SK-N-SH treated with all-trans-retinoic acid at 6 μM for 48 hours (cell line): Measurements from ENCODE around the gene BRINP1.

Source experiments
- ATAC-seq: fragments of 200-7000 bp; cut with Tn5 transposase; 3 replicates; pipeline ENCODE4 v1.9.1; 2020; ENCODE audit warnings: mild to moderate bottlenecking, moderate library complexity
- ARNTL ChIP-seq: fragments of 450-650 bp; formaldehyde crosslinking; IDR thresholded peaks from 2 replicates; pipeline ENCODE4 v1.5.0; 2020; ENCODE audit warnings: low read depth, mild to moderate bottlenecking, moderate library complexity, borderline replicate concordance
- BACH2 ChIP-seq: fragments of 250-450 bp; sonication (Bioruptor Pico); IDR thresholded peaks from 2 replicates; pipeline ENCODE4 v1.9.0; 2021; ENCODE audit warnings: mild to moderate bottlenecking, borderline replicate concordance
- CREB5 ChIP-seq: fragments of 250-450 bp; sonication (Bioruptor Pico); IDR thresholded peaks from 2 replicates; pipeline ENCODE4 v1.5.1; 2020; ENCODE audit warnings: low read depth, mild to moderate bottlenecking, moderate library complexity
- CSDC2 ChIP-seq: fragments of 250-450 bp; sonication (Bioruptor Pico); IDR thresholded peaks from 2 replicates; pipeline ENCODE4 v1.5.0; 2020; ENCODE audit warnings: mild to moderate bottlenecking, moderate library complexity
- CSRNP3 ChIP-seq: fragments of 250-450 bp; sonication (Bioruptor Pico); IDR thresholded peaks from 2 replicates; pipeline ENCODE4 v1.5.1; 2021; ENCODE audit warnings: mild to moderate bottlenecking, moderate library complexity
- ESRRG ChIP-seq: fragments of 250-450 bp; sonication (Bioruptor Pico); IDR thresholded peaks from 2 replicates; pipeline ENCODE4 v1.6.1; 2021; ENCODE audit warnings: mild to moderate bottlenecking
- GLIS3 ChIP-seq: fragments of 250-450 bp; sonication (Bioruptor Pico); IDR thresholded peaks from 2 replicates; pipeline ENCODE4 v1.5.0; 2020; ENCODE audit warnings: mild to moderate bottlenecking, moderate library complexity
- ISL1 ChIP-seq: fragments of 250-450 bp; sonication (Bioruptor Pico); IDR thresholded peaks from 2 replicates; pipeline ENCODE4 v2.1.2; 2022; ENCODE audit warnings: mild to moderate bottlenecking, moderate library complexity
- OSR1 ChIP-seq: fragments of 250-450 bp; sonication (Bioruptor Pico); IDR thresholded peaks from 2 replicates; pipeline ENCODE4 v1.8.0; 2022; ENCODE audit warnings: moderate library complexity, mild to moderate bottlenecking, inconsistent platforms
- PATZ1 ChIP-seq: fragments of 250-450 bp; sonication (Bioruptor Pico); IDR thresholded peaks from 2 replicates; pipeline ENCODE4 v1.8.0; 2020; ENCODE audit warnings: mild to moderate bottlenecking, moderate library complexity, borderline replicate concordance
- POU6F1 ChIP-seq: fragments of 250-450 bp; sonication (Bioruptor Pico); IDR thresholded peaks from 2 replicates; pipeline ENCODE4 v1.8.0; 2021; ENCODE audit warnings: low read depth, mild to moderate bottlenecking, moderate library complexity, borderline replicate concordance
- PPARA ChIP-seq: fragments of 250-450 bp; sonication (Bioruptor Pico); IDR thresholded peaks from 2 replicates; pipeline ENCODE4 v1.5.0; 2020; ENCODE audit warnings: mild to moderate bottlenecking, borderline replicate concordance
- RARB ChIP-seq: fragments of 250-450 bp; sonication (Bioruptor Pico); IDR thresholded peaks from 2 replicates; pipeline ENCODE4 v1.8.0; 2021; ENCODE audit warnings: mild to moderate bottlenecking, moderate library complexity
- SNAI2 ChIP-seq: fragments of 250-450 bp; sonication (Bioruptor Pico); IDR thresholded peaks from 2 replicates; pipeline ENCODE4 v1.5.0; 2020; ENCODE audit warnings: mild to moderate bottlenecking, moderate library complexity
- TCF4 ChIP-seq: fragments of 250-450 bp; sonication (Bioruptor Pico); IDR thresholded peaks from 2 replicates; pipeline ENCODE4 v1.8.0; 2021; ENCODE audit warnings: mild to moderate bottlenecking, moderate library complexity, borderline replicate concordance
- TOX ChIP-seq: fragments of 250-450 bp; sonication (Bioruptor Pico); IDR thresholded peaks from 2 replicates; pipeline ENCODE4 v1.8.0; 2021; ENCODE audit warnings: mild to moderate bottlenecking, moderate library complexity, borderline replicate concordance
- ZC3H10 ChIP-seq: fragments of 250-450 bp; sonication (Bioruptor Pico); IDR thresholded peaks from 2 replicates; pipeline ENCODE4 v1.5.1; 2021; ENCODE audit warnings: mild to moderate bottlenecking, moderate library complexity
- ZFP3 ChIP-seq: fragments of 250-450 bp; sonication (Bioruptor Pico); IDR thresholded peaks from 2 replicates; pipeline ENCODE4 v1.5.0; 2020; ENCODE audit warnings: mild to moderate bottlenecking, moderate library complexity
- ZFP30 ChIP-seq: fragments of 450-650 bp; formaldehyde crosslinking; IDR thresholded peaks from 2 replicates; pipeline ENCODE4 v1.5.0; 2022; ENCODE audit warnings: mild to moderate bottlenecking, moderate library complexity
- ZNF565 ChIP-seq: fragments of 450-650 bp; formaldehyde crosslinking; conservative IDR thresholded peaks from 2 replicates; pipeline ENCODE4 v1.5.0; 2020; ENCODE audit warnings: low read depth, mild to moderate bottlenecking, moderate library complexity
- ZNF70 ChIP-seq: fragments of 450-650 bp; formaldehyde crosslinking; IDR thresholded peaks from 2 replicates; pipeline ENCODE4 v1.5.0; 2020; ENCODE audit warnings: mild to moderate bottlenecking, moderate library complexity
- ZNF8 ChIP-seq: fragments of 450-650 bp; formaldehyde crosslinking; IDR thresholded peaks from 2 replicates; pipeline ENCODE4 v1.5.0; 2020; ENCODE audit warnings: mild to moderate bottlenecking, moderate library complexity

Gene BRINP1

GRCh38 chr9:119337573-119337972 is 31.7 kb downstream of the BRINP1 start (continued):
- no peak for TF ChIP-seq CSDC2 (CRISPR knock-in tag)

- no peak for ATAC-seq
- TF ChIP-seq ARNTL (no peak), ESRRG (CRISPR knock-in tag) (no peak), BACH2 (CRISPR knock-in tag) (no peak), TOX (no peak), TCF4 (CRISPR knock-in tag) (no peak), PATZ1 (CRISPR knock-in tag) (no peak), ZC3H10 (CRISPR knock-in tag) (no peak), CSRNP3 (no peak), ZNF8 (CRISPR knock-in tag) (no peak), CREB5 (CRISPR knock-in tag) (no peak), GLIS3 (CRISPR knock-in tag) (no peak), ZFP30 (CRISPR knock-in tag) (no peak), ZNF70 (CRISPR knock-in tag) (no peak), ZNF565 (CRISPR knock-in tag) (no peak), SNAI2 (CRISPR knock-in tag) (no peak)
These were observed 34.5 kb downstream of the BRINP1 start for GRCh38 chr9:119334745-119335144.

GRCh38 chr9:119333507-119334229 is 35.6 kb downstream of the BRINP1 start:
- ATAC-seq, result no peak
- no peak for TF ChIP-seq PATZ1 (CRISPR knock-in tag)
- no peak for TF ChIP-seq CREB5 (CRISPR knock-in tag)
- no peak for TF ChIP-seq POU6F1 (CRISPR knock-in tag)
- TF ChIP-seq ZC3H10 (CRISPR knock-in tag), result no peak
- TF ChIP-seq ZNF70 (CRISPR knock-in tag), result no peak
- no peak for TF ChIP-seq ZNF565 (CRISPR knock-in tag)
- no peak for TF ChIP-seq CSDC2 (CRISPR knock-in tag)
- TF ChIP-seq TCF4 (CRISPR knock-in tag), result no peak
- TF ChIP-seq ZFP3, result no peak
- no peak for TF ChIP-seq BACH2 (CRISPR knock-in tag)
- TF ChIP-seq OSR1, result no peak
- TF ChIP-seq ESRRG (CRISPR knock-in tag), result no peak
- no peak for TF ChIP-seq GLIS3 (CRISPR knock-in tag)
- no peak for TF ChIP-seq RARB (CRISPR knock-in tag)
- TF ChIP-seq TOX, result no peak
- TF ChIP-seq ISL1 (CRISPR knock-in tag), result no peak
- no peak for TF ChIP-seq PPARA (CRISPR knock-in tag)
- TF ChIP-seq, all 23 proteins: peak for 0
